DMS53 treated with DMSO at 0.1 percent for 48 hours (cell line): ENCODE results near the gene P3R3URF.

Experiments
- DNase-seq: peaks from one replicate; lab custom pipeline; 2025; ENCODE audit not compliant: unreplicated experiment; lab: John Stamatoyannopoulos, UW

The P3R3URF gene

DNA sequence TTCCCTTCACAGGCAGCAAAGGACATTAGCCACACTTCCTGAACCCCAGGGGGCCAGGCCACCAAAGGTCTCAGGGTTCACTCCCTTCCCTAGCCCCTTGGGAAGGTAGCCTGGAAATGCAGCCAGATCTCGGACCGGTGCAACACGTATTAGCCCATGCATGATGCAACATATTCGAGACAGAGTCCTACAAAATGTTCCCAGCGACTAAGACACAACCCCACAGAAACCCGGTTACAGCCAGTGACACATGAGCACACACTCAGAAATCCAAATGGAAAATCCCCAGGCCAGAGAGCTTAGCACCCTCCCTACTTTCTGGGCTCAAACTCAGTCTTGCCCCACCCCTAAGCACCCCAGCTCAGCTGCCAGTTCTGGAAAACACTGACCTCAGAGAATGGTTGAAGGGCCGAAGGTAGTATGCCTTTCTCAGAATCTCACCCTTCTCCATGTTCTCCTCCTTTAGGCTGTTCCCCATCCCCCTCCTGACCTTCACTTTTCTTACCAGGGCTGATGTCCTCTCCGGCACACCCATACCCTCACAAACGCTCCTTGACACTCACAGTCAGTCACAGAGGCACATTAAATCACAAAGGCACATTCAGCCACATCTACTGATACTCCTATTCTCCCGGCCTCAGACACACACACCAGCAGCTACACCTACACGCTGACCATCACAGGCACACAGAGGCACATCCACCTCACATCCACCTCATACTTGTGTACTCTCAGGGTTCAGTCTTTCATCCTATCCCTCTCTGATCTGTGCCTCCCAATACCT, 1.6 kb downstream of the P3R3URF start, which contains the start of gene TSPAN1:
TSS of gene TSPAN1 (plus strand) at position 640 of the 784 bp plus-strand sequence. CDS start 6,021 bp downstream, outside the sequence.
- no peak for DNase-seq

DNA sequence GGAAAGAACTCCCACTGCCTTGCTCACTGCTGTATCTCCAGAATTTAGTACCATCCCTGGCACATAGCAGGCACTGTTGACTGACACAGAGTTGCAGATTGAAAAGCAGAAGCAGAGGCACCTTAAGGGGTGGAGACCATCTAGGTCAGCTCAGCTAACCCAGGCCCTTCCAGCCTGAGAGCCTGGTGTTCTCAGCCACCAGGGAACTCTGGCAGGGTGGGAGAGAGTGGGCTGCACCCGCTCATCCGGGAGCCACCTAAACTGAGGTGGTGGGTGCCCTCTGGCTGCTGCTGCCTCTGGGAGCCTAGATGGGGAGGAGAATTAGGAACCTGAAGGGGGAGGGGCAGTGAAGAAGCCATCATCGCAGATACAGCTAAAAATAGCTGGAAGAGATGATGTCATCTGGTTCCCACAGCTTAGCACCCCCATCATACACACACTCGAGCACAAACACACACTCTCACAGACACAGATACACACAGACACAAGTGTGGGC, 2.9 kb downstream of the P3R3URF start:
- DNase-seq = peak; percentile 60

DNA sequence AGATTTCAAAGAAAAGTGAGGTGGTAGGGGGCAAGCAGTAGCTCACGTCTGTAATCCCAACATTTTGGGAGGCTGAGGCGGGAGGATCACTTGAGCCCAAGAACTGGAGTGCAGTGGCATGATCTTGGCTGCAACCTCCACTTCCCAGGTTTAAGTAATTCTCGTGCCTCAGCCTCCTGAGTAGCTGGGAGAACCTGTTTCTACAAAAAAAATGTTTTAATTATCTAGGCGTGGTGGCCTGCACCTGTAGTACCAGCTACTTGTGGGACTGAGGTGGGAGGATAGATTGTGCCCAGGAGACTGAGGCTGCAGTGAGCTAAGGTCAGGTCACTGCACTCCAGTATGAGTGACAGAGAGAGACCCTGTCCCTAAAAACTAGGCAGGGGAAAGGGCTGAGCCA, 4.0 kb downstream of the P3R3URF start:
- peak; percentile 28 for DNase-seq

DNA sequence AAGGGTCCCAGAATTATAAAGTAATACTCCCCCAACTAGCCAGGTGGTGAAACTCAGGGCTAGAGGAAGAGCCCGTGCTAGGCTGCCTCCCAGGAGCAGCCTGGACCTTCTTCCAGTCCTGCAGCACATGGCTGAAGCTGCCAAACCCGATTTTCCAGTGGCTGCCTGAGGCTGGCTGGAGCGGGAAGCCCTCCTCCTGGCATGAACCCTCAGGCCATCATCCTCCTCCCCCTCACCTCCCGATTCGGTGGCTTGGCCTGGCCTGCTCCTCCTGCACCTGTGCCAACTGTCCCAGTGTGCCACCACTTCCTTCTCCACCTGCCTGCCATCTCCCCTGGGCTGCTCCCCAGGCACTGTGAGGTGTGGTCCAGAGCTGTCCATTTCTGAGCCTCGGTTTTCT, 4.4 kb downstream of the P3R3URF start:
- DNase-seq = peak; percentile 90

DNA sequence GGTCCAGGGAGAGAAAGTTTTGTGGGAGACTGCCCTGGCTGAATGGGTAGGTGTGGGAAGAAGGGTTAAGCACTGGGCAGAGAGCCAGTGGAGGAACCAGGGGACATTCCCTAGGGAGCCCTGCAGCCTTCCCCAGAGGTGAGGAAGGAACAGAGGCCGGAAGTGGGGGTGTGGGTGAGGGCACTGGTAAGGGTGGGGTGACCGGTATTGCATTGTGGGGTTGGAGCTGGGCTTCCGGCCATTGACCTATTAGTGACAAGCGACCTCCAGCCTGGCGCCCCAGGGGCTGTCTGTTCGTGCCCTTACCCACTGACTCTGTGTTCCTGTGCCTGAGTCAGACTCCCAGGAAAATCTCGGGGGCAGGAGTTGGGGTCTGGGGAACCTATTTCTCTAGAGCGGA, 4.9 kb downstream of the P3R3URF start:
- no peak for DNase-seq

DNA sequence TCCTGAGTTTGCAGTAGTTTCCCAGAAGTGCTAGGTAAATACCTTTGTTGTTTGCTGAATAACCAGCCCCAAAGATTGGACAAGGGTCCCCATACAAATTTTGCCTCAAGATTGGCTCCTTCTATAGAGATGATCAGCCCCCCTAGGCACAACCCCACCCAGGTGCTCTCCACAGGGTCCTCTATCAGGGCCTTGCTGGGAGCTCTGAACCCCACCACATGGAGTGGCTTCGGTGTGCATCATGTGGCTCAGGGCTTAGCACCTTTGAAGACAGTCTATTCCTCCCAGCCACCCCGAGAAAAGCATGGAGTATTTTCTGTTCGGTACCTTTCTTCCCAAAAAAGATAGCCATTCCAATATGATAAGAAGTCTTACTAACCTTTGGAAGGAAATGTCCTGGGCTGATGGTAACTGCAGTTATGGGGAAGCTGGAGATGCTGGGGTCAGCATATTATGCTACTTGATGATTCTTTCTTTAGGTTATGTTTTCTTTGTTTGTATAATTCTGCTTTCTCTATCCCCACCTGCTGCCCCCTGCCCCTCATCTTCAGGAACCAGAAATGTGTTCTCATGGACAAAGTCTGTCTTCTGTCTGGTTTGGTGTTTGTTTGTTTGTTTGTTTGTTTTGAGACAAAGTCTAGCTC, 6.4 kb downstream of the P3R3URF start:
- no peak for DNase-seq

DNA sequence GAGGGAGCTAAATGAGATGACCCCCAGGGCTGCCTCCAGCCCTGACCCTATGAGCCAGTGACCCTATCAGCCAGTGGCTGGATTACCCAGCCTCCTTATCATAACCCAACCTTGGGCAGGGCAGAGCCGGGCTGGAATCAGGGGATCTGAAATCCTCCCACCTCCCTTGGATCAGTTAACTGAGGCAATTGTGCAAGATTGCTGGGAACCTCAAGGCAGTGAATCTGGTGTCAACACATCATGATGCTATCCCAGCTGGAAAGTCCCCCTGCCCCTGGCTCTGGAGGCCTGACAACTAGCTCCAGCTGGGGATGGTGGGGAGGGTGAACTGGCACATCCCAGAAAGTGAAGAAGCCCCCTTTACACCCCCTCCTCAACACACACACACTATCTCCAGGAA, 7.8 kb downstream of the P3R3URF start:
- DNase-seq = no peak

DNA sequence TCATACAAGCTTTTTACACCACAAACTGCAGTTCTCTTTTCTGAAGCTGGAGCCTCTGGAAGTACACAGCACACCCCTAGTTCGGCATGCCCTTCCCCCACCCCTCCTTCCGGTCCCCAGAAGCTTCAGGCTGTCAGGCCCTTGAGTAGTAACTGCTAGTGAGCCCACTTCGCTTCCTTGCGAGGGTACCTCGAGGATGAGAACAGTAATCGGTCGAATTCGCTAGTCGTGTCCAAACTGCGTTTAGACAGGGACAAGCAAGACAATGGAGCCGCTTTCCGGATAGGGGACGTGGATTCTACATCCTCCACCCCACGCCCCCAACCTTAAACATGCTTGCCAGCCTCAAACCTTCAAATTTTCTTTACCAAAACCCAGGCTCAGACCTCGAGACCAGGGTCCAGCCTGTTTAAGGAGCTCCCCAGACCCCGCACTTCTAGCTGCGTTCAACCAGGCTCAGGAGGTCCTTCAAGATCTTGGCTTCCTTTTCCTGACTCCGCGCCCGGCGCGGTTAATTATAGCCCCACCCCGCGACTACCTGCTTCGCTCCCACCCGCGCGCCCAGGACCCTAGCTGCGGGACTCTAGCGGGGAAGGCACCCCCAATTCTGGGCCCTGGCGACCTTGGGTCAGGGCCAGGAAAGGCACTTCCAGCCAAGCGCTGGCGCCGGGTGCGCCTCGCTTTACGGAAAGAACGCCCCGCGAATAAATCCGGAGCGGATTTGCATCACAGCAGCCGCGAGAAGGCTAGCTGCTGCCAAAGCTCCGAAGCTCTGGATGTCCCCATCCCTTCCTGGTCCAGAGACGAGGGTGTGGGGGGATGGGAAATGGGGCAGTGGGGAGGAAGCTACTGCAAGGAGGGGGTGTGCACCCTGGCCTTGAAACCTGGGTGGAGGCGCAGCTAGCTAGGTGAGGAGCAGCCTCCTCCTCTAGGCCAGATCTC, 9.5 kb downstream of the P3R3URF start:
- peak; percentile 63 for DNase-seq

DNA sequence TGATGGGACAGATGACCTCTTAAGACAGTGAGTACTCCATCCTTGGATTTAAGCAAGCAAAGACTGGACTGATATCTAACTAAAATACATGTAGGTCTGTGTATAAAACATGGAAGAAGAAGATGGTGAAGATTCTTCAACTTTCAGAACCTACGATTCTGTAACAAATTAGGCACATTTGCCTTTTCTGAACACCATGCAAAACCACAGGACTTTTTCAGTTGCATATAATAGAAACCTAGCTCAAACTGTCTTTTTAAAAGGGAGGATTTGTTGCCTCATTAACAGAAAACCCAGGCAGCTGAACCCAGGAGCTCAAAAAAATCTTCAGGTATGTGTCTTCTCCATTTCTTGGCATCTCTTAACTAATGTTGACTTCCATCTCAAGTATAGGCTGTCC, 16.1 kb downstream of the P3R3URF start:
- no peak for DNase-seq

DNA sequence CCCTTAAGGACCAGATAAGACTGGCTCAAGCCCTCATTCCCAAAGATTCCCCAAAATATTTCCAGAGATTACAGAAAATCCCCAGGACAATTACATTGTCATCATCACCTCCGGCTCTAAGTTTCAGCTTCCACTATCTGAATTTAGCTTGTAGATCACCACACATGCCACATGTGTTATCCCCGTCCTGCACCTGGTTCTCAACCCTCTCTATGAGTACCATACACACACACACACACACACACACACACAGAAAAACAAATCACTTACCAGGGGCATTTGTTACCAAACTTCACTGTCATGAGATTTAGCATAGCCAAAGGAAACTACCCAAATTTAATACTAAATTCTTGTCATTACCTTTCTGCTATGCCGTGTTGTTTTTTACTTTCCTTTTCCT, 16.8 kb downstream of the P3R3URF start:
- no peak for DNase-seq

DNA sequence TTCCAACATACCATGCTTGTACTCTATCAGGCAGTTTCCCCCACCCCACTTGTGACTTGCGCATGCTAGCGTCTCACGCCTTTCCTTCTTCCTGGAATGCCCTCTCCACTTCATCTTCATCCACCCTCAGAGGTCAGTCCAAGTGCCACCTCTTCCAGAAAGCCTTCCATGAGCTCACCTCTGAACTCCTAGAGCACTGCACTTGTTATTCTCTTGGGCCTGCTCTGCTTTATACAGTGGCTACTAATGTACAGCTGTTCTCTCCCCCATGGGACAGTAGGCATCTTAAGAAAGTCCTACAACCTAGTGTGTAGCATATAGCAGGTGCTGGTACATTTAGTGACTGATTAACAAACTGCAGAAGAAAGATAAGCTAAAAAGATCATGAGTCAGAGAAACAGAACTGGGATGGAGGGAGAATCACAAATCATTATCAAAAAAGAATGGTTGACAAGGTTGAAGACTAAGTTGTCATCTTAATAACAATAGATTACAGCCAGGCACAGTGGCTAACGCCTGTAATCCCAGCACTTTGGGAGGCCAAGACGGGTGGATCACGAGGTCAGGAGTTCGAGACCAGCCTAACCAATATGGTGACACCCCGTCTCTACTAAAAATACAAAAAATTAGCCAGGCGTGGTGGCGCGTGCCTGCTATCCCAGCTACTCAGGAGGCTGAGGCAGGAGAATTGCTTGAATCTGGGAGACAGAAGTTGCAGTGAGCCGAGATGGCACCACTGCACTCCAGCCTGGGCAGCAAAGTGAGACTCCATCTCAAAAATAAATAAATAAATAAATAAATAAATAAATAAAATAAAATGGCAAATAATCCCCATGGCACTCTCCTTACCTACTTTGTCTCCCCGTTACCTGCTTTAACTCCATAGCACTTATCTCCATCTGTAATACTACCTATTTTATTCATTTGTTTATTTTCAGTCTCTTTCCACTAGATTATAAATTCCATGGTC, 17.7 kb downstream of the P3R3URF start:
- no peak for DNase-seq

DNA sequence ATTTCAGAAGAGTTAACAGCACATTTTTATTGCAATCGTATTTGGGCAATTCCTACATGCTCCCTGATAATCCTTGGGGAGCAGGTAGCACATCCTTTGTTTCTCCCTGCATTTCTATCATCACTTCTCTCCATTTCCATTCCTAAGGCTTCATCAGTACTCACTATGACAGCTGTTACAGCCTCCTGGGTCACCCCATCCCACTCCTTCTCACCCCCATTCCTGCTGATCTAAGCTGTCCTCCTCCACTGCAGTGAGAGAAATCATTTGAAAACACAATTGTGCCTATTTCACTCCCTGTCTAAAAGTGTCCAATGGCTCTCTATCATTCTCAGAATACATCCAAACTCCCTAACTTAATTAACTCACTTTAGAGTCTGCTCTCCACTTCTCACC, 18.4 kb downstream of the P3R3URF start:
- DNase-seq = no peak

DNA sequence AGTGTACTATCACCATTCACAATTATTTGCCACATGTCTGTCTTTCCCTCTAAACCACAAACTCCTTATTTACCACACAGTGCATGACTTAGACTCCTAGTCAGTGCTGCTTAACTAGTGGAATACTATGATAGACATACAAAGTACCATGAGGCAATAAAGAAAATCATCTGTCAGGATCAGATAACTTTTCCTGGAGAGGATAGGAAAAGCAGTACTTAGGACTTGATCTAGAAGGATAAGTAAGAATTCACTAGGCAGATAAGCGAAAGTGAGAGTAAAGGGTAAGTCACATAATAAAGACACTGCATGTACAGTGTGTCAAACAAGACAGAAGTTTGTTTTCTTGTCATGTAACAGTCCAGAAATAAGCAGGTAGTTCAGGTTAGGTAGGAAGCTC, 22.6 kb downstream of the P3R3URF start:
- no peak for DNase-seq

DNA sequence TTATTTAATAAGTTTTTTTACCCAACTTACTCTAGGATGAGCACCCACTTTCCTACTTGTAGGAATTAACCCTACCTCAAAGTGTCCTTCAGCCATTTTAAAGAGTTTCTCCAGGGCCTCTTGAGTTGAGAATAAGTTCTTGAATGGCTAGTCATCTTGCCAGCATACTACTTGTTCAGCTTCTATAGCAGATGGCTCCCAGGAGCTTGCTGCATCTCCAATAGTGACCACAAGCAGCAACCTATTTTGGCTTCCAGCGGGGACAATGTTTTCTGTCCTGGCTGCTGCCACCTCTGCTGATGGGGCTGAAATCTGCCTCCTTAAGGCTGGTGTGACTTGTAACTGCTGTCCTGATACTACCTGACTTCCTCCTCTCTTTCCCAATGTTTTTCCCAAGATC, 23.1 kb downstream of the P3R3URF start:
- DNase-seq = no peak

DNA sequence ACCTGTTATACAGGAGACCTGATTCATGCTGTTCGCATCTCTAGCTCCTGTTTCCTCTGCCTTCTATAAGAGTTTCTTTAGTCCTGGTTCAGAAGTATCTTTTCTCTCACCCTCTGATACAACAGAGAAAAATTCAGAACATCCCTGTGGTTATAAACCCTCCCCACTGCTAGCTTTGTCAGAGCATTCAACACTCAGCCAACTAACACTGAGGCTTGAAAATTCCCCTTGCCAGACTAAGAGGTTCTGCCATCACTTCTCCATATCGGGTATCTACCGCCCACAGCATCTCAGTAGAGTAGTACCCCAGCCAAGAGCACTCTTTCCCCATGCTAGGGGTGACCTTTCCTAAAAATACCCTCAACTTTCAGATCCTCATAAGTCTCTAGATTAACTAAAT, 24.3 kb downstream of the P3R3URF start:
- DNase-seq = no peak

DNA sequence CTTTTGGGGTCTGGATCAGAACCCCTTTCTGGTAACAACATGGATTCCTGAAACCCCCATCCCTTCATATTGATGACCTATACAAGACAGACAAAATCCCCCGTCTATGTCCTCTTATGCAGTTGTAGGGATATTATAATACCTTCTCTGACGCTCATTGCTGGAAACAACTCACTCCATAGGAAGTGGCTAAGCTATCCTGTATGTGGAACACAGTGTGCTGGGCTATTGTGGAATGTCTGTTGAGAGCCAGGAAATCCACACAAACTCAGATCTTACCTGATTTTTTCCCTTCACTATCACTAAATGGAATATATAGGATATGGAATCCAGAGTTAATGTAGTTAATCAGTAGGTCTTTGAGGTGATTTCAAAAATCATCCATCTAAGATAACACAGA, 26.2 kb downstream of the P3R3URF start:
- no peak for DNase-seq

DNA sequence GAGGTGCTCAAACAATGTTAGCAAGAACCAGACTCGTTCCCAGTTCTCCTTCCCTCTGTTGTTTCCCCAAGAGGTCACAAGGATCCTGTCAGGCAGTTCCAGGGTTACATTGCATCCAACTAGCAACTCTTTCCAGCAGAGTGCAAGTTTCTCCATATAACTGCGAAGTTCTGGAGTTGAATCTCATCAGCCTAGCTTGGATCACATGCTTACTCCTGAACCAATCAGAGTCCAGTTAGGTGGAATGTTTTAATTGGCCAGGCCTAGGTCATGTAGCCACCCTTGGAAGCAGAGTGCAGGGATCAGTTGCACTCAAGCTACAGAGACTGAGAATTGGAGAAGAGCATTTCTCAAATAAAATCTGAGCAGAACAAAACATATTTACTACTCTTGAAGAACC, 28.0 kb downstream of the P3R3URF start:
- DNase-seq = no peak

DNA sequence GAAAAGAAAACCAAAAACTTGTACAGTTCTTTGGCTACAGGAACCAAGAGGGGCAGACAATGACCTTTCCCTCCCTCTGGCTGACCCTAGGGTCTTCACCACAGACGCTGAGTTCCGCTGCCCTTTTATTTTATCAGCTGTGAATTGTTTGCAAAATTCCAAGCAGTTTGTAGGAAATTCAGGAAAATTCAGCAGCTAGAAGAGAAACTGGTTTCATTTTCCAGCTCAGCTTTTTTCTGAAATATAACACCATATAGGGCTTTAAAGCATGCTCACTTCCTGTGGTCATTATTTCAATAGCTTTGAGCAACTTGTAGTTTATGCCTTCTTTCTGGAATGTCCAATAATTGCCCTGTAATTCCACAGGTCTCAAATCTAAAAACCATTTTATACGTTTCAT, 38.4 kb downstream of the P3R3URF start:
- DNase-seq = no peak

DNA sequence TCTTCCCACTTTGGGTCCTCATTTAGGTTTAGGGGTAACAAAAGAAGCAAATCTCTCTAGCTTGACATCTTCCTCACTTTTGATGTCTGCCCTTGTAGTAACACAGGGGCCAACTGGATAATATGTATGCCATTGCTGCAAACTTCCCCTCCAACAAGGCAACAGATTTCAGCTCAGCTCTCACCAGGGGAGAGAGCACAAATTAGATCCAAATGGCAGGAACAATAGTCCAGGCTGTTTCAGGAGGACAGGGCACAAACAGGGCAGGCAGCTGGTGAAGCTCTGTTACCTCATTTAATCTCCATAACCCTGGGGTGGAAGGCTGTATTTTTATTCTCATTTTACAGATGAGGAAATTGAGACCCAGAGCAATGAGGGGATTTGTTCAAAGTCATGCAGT, 39.6 kb downstream of the P3R3URF start:
- DNase-seq = no peak

DNA sequence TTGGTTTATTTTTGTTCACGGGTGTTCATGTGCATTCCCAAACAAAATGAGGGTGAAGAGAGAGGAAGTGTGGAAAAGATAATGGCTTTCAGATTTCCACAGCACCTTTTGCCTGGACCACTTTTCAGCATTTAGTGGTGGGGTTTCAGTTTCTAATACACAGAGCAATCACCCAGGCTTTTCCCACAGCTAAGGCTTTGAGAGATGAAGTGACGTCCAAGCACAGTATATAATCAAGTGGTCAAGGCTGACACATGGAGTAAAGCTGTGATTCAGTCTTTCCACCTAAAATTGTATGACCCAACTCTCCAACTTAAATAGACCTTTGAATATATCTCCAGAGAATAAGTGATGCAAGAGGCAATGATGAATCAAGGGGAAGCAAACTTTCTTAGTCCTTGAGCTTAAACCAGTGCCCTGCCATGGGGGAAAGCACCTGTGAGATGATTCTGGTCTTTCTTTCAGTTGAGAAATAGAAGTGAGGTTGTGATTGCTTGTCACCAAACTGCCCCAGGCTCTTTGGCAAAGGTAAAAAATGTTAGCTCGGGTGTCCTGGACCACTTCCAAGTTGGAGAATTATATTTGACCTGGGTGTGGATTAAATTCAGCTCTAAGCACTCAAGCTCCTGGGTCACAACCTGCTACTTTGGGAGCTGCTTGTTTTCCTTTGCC, 41.5 kb downstream of the P3R3URF start:
- DNase-seq = no peak
